Psoas muscle (tissue), 8 donors: ENCODE measurements around the gene FBXW8. TPM values are rescaled to one million over a fixed set of nuclear protein-coding genes. Genes with fewer than 3 reads are reported as not detected.

Experiments
- ATAC-seq, 4 donors: fragments of 200-7000 bp; cut with Tn5 transposase; one replicate each; pipeline ENCODE4 v1.9.1; 2020; ENCODE audit warnings: moderate library complexity in 3 of 4, mild to moderate bottlenecking in 2 of 4
- DNase-seq, 2 donors: peaks; one replicate each; pipeline ENCODE4 v3.0.0-alpha.2; 2020
- H3K27ac ChIP-seq: fragments of 200-600 bp; one replicate; pipeline ENCODE4 v1.8.0; 2022
- H3K27me3 ChIP-seq, 3 donors: fragments of 200-600 bp in 1 of 3; one replicate each; pipeline versions ENCODE4 v1.6.1 to v1.8.0; 2013 to 2022; ENCODE audit warnings: low read length in 2 of 3, mild to moderate bottlenecking in 2 of 3, moderate library complexity in 1 of 3; ENCODE audit not compliant: insufficient read depth in 3 of 3
- H3K36me3 ChIP-seq, 2 donors: fragments of 200-600 bp in 1 of 2; one replicate each; pipeline versions ENCODE4 v1.6.1 to v1.8.0; 2013 to 2022; ENCODE audit warnings: low read depth in 1 of 2, mild to moderate bottlenecking in 1 of 2, moderate library complexity in 1 of 2; ENCODE audit not compliant: insufficient read depth in 1 of 2
- H3K4me1 ChIP-seq: fragments of 200-600 bp; one replicate; pipeline ENCODE4 v1.8.0; 2022
- H3K4me3 ChIP-seq: fragments of 200-600 bp; one replicate; pipeline ENCODE4 v1.8.0; 2022; ENCODE audit warnings: mild to moderate bottlenecking
- H3K9me3 ChIP-seq: fragments of 200-600 bp; one replicate; pipeline ENCODE4 v1.8.0; 2022
- CTCF ChIP-seq: fragments of 200-600 bp; IDR thresholded peaks from one replicate; pipeline ENCODE4 v1.8.0; 2022; ENCODE audit warnings: antibody characterized with exemption
- WGBS, 3 donors: extraction: QIAGEN DNeasy Blood & Tissue Kit; methylation state at CpG; one replicate each; pipeline versions ENCODE4 v1.1.6 to v1.1.7; 2013; 5-methylcytosine and 5-hydroxymethylcytosine counted together
- intact Hi-C, 2 donors: fragments of 100-400 bp; cut with DNase I; formaldehyde crosslinking; loops; one replicate each; pipeline versions ENCODE4 v1.11.0 to v1.14.2; 2022
- polyA plus RNA-seq, 3 donors: library from polyadenylated mRNA; stranded (reverse); fragments of 200-250 nt; gene quantifications; one replicate each; pipeline ENCODE4 v1.2.3, GENCODE V29; 2013
- total RNA-seq, 4 donors: library from RNA; stranded (reverse); fragmentation: NEBNext Ultra II Directional in 2 of 4; extraction: Animal tissue kit (Norgen Biotek cat#: 25700) in 2 of 4; gene quantifications; one replicate each; pipeline versions ENCODE4 v1.2.1 to v1.2.4, GENCODE V29; 2021 to 2023
- donor health status: healthy with polysubstance abuse.
- donor health status: DM: no; HTN: no; CAD: no; lungs with moderate emphysema.
- donor health status: Bipolar disorder and iron deficiency.
- donor health status: healthy.
- donor health status: DM: yes; HTN: yes; CAD: no.
- donor health status: DM: no; HTN: no; CAD: no.
- donor health status: DM: no; HTN: no; CAD: no.
- donor health status: DM: yes; HTN: yes; CAD: no.

FBXW8 gene
- total and polyA plus RNA-seq, 7 donors = 1.1 to 5.7 (median 3.0) TPM

GRCh38 chr12:116929885-116930284 is 19.1 kb downstream of the FBXW8 start:
- TF ChIP-seq CTCF = no peak
- no peaks in the 10 kb centered on the region for H3K27me3 ChIP-seq
- H3K36me3 ChIP-seq = peaks cover 4 to 18% of the 10 kb centered on the region in 2 donors
- DNase-seq (no peak), ATAC-seq (no peak)
- H3K4me1 ChIP-seq = peaks cover 21% of the 10 kb centered on the region
- H3K27ac ChIP-seq = no peak overlapping the region
- intact Hi-C loops = no loop called here
- H3K9me3 ChIP-seq = no peaks in the 10 kb centered on the region
- no peak overlapping the region for H3K4me3 ChIP-seq

DNA sequence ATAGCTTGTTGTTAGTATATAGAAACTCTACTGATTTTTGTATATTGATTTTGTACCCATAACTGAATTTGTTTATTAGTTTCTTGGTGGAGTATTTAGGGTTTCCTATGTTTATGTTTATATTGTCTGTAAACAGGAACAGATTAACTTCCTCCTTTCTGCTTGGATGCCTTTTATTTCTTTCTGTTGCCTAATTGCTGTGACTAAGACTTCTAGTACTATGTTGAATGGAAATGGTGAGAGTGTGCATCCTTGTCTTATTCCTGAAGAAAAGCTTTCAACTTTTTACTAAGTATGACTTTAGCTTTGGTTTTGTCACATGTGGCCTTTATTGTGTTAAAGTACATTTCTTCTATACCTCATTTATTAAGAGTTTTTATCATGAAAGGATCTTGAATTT is 20.9 kb downstream of the FBXW8 start:
- Histone ChIP-seq H3K4me3 (no peak overlapping the region), H3K9me3 (no peaks in the 10 kb centered on the region), H3K27ac (no peak overlapping the region), H3K36me3 (peaks cover 4 to 18% of the 10 kb centered on the region in 2 donors), H3K4me1 (peaks cover 31% of the 10 kb centered on the region), H3K27me3 (no peaks in the 10 kb centered on the region)
- intact Hi-C loops = no loop called here
- DNase-seq (no peak), ATAC-seq (no peak)
- TF ChIP-seq CTCF = no peak

DNA sequence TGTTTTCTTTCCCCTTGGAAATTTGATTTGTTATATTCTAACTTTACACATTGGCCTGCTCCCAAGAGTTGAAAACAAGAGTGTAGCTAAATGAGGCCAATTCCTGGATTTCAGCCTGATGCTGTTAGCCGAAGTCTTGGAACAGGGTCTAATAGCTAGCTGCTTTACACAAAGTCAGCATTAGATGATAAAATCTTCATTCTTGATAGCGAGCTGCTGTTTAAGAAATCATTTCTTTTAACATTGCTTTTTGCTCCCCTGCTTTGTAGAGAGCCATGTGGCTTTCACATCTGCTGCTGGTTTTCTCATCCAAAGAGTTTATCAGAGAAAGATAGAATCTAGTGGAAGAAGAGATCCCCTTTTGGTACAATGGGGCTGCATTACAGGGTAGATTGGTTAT is 22.3 kb downstream of the FBXW8 start:
- Histone ChIP-seq H3K4me3 (no peak overlapping the region), H3K36me3 (peaks cover 4 to 16% of the 10 kb centered on the region in 2 donors), H3K27me3 (no peaks in the 10 kb centered on the region), H3K4me1 (peaks cover 31% of the 10 kb centered on the region), H3K27ac (no peak overlapping the region), H3K9me3 (no peaks in the 10 kb centered on the region)
- WGBS, 3 donors = 36 to 45% (median 37%) methylated on average over 2 of the region's 2 CpGs
- ATAC-seq (no peak), DNase-seq (no peak)
- no peak for TF ChIP-seq CTCF
- intact Hi-C loops = no loop called here

DNA sequence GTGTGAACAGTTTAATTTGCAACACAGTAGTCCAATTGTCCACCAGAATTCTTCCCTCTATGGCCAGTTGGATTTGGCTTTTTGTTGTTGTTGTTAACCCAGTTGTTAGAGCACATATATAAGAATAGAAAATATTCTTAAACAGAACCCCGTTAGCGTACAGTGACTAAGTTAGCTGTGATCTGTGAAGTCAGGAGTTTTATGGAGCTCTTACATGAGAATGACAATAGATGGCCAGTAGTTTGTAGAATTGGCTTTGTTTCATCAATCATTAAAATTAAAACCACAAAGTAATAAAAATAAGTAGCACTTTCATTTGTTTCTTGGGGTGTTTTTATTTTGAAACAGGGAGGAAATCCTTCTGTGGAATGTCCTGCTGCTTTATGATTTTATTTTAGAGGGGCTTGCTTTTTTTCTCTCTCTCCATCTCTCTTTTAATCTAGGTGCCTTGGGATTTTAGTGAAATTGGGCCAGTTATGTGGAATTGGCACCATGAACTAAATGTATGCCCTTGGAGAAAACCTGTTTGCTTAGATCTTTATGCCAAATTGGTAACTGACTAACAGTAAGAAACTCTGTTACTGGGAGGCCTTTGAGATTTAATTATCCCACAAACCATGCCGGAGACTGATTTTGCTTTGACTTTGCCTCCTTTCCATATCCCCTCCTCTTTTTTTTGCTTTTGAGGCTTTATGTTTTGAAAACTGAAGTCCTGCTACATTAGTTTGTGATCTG is 22.9 kb downstream of the FBXW8 start:
- TF ChIP-seq CTCF = no peak
- intact Hi-C loops = no loop called here
- WGBS, 3 donors = 82 to 91% (median 86%) methylated on average over 3 of the region's 3 CpGs
- ATAC-seq = no peak
- peaks cover 31% of the 10 kb centered on the region for H3K4me1 ChIP-seq
- H3K27me3 ChIP-seq = no peaks in the 10 kb centered on the region
- no peak overlapping the region for H3K27ac ChIP-seq
- peaks cover 4 to 10% of the 10 kb centered on the region in 2 donors for H3K36me3 ChIP-seq
- no peaks in the 10 kb centered on the region for H3K9me3 ChIP-seq
- DNase-seq = no peak
- no peak overlapping the region for H3K4me3 ChIP-seq
